Large intestine (tissue), 3 donors: ENCODE measurements around the gene CD2AP. TPM values are rescaled to one million over a fixed set of nuclear protein-coding genes. Genes with fewer than 3 reads are reported as not detected.
A peak's percentile ranks its signal among the peaks of the same experiment; 100 is the strongest.
"Not testable (repeated sequence)": the region's sequence is repeated elsewhere in the genome, so short reads cannot be mapped to it uniquely, and the experiment has no call there.

Experiments used
- DNase-seq, 2 donors: peaks; one replicate each; pipeline versions ENCODE4 v3.0.0 to v3.0.0-alpha.2; 2013
- H3K27ac ChIP-seq: one replicate; pipeline ENCODE4 v1.5.1; 2013; ENCODE audit warnings: low read length
- H3K27me3 ChIP-seq: 2 replicates; pipeline ENCODE4 v1.6.1; 2013; ENCODE audit warnings: low read length; ENCODE audit not compliant: control insufficient read depth, insufficient read depth
- H3K36me3 ChIP-seq: 2 replicates; pipeline ENCODE4 v1.6.1; 2013; ENCODE audit warnings: low read length; ENCODE audit not compliant: control insufficient read depth, insufficient read depth
- H3K4me1 ChIP-seq: one replicate; pipeline ENCODE4 v1.6.1; 2013; ENCODE audit warnings: low read length; ENCODE audit not compliant: control insufficient read depth, insufficient read depth
- H3K4me3 ChIP-seq: one replicate; pipeline ENCODE4 v1.5.1; 2013; ENCODE audit warnings: low read length
- H3K9me3 ChIP-seq: one replicate; pipeline ENCODE4 v1.6.1; 2013; ENCODE audit warnings: mild to moderate bottlenecking, low read depth, low read length, moderate library complexity; ENCODE audit not compliant: control insufficient read depth
- WGBS: methylation state at CpG from one replicate; pipeline ENCODE4 v1.1.5; 2013; ENCODE audit warnings: low lambda C conversion rate; ENCODE audit not compliant: insufficient coverage; 5-methylcytosine and 5-hydroxymethylcytosine counted together
- polyA plus RNA-seq: library from polyadenylated mRNA; unstranded; fragments of 120-200 nt; gene quantifications from one replicate; pipeline ENCODE4 v1.2.1, GENCODE V29; 2013

CD2AP gene
- polyA plus RNA-seq, 1 donor: 54.1 TPM

DNA sequence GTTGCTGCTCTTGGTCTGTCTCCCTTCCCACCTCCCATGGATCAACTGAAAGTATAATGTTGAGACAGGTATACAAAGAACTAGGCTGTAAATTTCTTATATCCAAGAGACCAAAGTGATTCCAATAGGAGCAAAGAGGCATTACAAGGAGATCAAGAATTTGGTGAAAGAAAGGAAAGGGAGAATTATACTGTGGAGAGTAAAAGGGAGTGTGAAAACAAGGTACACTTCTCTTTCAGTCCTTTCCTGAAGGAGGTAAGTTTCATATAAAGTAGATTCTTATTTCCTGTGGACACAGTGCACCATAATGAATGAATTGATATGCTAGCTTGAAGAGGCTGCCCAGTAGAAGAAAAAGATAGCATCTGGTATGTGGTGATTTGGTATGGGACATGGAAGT lies 49.7 kb downstream of the CD2AP start:
- Histone ChIP-seq H3K27me3 (no peaks in the 10 kb centered on the region), H3K36me3 (peaks cover 11% of the 10 kb centered on the region), H3K27ac (peak overlapping the region; percentile 8), H3K4me1 (peaks cover 10% of the 10 kb centered on the region), H3K4me3 (no peak overlapping the region), H3K9me3 (no peaks in the 10 kb centered on the region)
- no peak for DNase-seq

DNA sequence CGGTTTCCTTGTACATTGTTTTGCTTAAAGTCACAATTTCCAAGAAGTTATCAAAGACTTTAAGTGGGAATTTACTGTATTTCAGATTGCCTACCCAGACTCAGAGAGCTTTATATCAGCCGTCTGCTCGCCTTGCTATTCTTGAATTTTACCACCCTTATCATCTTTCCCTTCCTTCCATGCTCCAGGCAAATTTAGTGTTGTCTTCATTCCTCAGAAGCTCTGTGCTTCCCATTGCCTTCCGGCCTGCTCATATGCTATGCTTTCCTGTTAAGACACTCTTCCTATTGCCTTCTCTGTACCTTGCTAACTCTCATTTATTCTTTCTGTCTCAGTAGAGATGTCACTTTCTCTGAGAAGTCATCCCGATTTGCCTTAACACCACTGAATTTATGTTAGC lies 52.1 kb downstream of the CD2AP start:
- peaks cover 13% of the 10 kb centered on the region for H3K36me3 ChIP-seq
- no peak for DNase-seq

DNA sequence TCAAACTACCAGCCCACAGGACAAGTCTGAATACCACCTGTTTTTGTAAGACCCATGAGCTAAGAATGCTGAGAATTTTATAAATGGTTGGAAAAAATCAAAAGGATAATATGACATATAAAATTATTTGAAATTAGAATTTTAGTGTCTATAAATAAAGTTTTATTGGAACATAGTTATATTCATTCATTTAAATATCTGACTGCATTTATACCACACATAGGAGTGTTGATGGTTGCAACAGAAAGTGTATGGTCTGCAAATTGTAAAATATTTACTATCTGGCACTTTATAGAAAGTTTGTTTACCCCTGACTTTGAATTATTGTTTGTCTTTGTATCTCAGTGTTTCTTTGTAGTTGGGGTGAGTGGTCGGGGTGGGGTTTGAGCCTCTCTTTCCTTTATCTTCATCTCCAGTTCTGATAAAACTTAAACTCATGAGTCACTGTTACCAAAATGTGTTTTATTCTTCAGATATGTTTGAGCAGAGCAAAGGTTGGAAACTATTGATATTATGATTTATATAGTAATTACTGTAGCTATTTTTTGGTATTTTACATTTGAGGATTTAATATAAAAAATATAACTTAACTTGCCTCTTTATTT lies 55.5 kb downstream of the CD2AP start:
- no peak overlapping the region for H3K27ac ChIP-seq
- no peak overlapping the region for H3K4me3 ChIP-seq
- H3K9me3 ChIP-seq: no peaks in the 10 kb centered on the region
- no peaks in the 10 kb centered on the region for H3K27me3 ChIP-seq
- H3K4me1 ChIP-seq: no peaks in the 10 kb centered on the region
- no peak for DNase-seq
- WGBS: 0% methylated on average over 1 of the region's 1 CpG
- H3K36me3 ChIP-seq: peaks cover 13% of the 10 kb centered on the region

More for the DNA sequence above, 52.1 kb downstream of the CD2AP start:
- no peaks in the 10 kb centered on the region for H3K27me3 ChIP-seq
- no peaks in the 10 kb centered on the region for H3K9me3 ChIP-seq
- H3K4me3 ChIP-seq: no peak overlapping the region
- H3K27ac ChIP-seq: no peak overlapping the region
- peaks cover 10% of the 10 kb centered on the region for H3K4me1 ChIP-seq
- WGBS: 88% methylated on average over 3 of the region's 5 CpGs

DNA sequence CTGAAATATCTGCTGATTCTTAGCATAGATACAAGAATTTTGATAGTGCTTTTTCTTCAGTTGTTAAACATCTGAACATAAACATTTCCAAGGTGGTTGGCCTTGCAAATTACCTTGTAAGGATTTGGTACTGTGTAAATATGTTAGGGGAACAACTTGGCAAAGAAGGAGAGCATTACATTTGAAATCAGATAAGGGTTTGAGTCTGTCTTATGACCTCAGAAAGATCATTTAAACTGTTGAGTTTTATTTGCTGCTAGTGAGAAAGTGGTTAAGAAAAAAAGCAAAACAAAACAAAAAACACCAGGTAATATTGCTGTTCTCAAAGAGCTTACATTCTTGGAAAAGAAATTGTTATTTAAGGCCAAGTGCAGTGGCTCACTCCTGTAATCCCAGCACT lies 56.5 kb downstream of the CD2AP start:
- Histone ChIP-seq H3K27ac (no peak overlapping the region), H3K9me3 (no peaks in the 10 kb centered on the region), H3K27me3 (no peaks in the 10 kb centered on the region), H3K4me3 (no peak overlapping the region), H3K36me3 (peaks cover 16% of the 10 kb centered on the region), H3K4me1 (no peaks in the 10 kb centered on the region)
- no peak for DNase-seq

DNA sequence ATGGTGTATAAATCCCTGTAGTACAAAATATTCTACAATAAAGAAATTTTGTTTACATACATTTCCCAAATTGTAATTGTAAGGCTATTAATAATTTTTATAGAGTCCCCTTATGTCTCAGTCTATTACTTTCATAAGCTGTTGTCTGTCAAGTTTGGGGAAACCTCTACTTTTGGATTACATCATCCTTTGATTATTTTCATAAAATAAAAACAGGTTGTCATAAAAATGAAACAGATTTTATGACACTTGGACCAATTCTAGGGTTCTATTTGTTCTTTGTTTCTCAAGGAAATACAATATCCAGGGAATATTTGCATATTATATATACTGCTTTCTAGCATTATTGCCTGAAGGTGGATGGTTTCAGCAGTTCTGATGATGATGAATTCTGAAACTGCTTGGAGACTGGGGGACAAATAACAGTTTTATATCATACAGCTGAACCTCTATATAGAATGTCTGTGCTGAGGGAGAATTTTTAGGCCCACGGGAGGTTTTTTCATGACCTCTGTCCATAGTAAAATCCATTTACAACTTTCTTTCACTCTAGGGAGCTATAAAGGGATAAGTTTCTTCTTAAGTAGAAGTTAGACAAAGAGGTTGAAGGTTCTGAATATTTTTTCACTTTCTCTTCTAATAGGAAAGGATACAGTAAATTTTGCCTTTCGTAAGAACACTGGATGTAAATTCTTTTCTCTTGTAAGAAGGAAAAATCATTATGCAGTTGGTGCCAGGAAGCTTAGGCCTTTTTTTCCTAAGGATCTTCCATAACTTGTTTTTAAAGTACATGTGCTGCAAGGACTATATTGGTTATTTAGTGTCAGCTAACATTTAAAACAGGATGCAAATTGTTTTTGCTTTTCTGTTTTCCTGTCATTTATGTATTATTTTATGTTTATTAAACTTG lies 58.0 kb downstream of the CD2AP start:
- Histone ChIP-seq H3K36me3 (peaks cover 13% of the 10 kb centered on the region), H3K9me3 (no peaks in the 10 kb centered on the region), H3K4me3 (no peak overlapping the region), H3K27ac (peak overlapping the region; percentile 13), H3K4me1 (no peaks in the 10 kb centered on the region), H3K27me3 (no peaks in the 10 kb centered on the region)
- no peak for DNase-seq
- WGBS: 100% methylated on average over 1 of the region's 2 CpGs

DNA sequence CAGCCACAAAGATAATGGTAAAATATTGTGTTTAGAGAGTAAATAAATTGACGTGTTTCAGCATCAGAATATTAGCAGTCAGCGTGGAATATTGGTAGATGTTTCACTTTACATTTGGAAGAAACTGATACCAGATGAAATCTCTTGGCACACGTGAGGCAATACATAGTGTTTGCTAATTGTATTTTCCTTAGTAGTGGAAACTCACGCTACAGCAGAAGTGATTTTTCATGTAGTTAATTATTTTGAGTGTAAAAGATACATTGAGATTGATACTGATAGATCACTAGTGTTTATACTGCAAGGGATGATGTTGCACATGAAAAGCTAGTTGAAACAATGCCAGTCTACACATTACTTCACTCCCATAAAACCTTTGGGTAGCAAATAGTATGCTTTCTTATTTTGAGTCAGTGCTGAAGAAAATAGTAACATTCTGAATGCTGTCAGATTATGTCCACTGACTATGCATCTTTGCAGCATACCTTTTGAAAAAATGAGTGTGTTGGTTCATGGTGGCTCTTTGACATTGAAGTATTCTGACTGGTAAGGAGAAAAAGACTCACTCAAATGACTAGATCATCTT lies 59.3 kb downstream of the CD2AP start:
- no peak for DNase-seq
- Histone ChIP-seq H3K27ac (no peak overlapping the region), H3K27me3 (no peaks in the 10 kb centered on the region), H3K36me3 (peaks cover 13% of the 10 kb centered on the region), H3K4me1 (no peaks in the 10 kb centered on the region), H3K4me3 (no peak overlapping the region), H3K9me3 (no peaks in the 10 kb centered on the region)
- WGBS: 94% methylated on average over 3 of the region's 4 CpGs

DNA sequence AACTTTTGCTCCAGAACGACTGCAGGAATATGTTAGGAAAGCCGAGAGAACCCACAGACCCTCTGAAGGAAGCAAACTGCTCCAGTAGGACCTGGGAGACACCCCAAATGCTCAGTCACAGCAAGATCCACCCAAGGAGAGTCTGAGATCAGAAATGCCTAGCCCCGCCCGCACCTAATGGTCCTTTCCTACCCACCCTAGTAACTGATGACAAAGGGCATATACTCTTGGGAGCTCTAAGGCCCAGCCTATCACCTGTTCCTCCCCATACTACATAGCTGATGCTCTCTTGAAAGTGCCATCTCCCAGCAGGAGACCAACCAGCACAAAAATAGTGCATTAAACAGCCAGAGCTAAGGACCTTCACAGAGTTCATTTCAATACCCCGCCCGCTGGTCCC lies 67.6 kb downstream of the CD2AP start:
- Histone ChIP-seq H3K4me1 (no peaks in the 10 kb centered on the region), H3K9me3 (peaks cover 5% of the 10 kb centered on the region), H3K4me3 (no peak overlapping the region), H3K36me3 (peaks cover 27% of the 10 kb centered on the region), H3K27me3 (no peaks in the 10 kb centered on the region), H3K27ac (no peak overlapping the region)
- DNase-seq: no peak
- WGBS: no CpG with 5 or more reads among the region's 6 CpGs

DNA sequence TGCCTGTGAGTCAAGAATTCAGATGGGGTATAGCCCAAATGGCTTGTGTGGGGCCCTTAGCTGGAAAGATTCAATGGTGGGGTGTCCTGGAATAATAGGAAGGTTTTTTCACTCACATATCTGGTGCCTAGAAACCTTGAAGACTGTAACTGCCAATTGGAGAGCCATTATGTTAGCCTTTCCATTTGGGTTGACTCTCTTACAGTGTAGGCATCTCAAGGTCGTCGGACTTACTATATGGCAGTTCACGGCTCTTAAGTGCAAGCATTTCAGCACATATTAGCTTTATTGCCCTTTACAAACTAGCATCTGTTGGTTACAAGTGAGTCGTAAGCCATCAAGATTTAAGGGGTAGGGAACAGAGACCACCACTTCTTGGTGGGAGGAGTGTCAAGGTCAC lies 74.1 kb downstream of the CD2AP start:
- H3K36me3 ChIP-seq: peaks cover 9% of the 10 kb centered on the region
- WGBS: no CpG with 5 or more reads among the region's 4 CpGs
- peak in 1 of 2 donors; percentile 8 for DNase-seq
- no peak overlapping the region for H3K4me3 ChIP-seq
- no peaks in the 10 kb centered on the region for H3K27me3 ChIP-seq
- no peak overlapping the region for H3K27ac ChIP-seq
- H3K9me3 ChIP-seq: no peaks in the 10 kb centered on the region
- H3K4me1 ChIP-seq: no peaks in the 10 kb centered on the region

DNA sequence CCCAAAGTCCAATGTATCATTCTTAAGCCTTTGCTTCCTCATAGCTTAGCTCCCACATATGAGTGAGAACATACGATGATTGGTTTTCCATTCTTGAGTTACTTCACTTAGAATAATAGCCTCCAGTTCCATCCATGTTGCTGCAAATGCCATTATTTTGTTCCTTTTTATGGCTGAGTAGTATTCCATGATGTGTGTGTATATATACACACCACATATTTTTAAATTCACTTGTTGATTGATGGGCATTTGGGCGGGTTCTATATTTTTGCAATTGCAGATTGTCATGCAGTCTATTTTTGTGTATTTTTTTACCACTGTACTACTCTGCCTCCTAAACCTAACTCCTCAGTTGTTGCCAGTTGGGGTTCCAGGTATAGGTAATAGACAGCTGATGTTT lies 74.7 kb downstream of the CD2AP start:
- no peak for DNase-seq
- peaks cover 8% of the 10 kb centered on the region for H3K36me3 ChIP-seq
- H3K27me3 ChIP-seq: no peaks in the 10 kb centered on the region
- H3K9me3 ChIP-seq: no peaks in the 10 kb centered on the region
- no peak overlapping the region for H3K27ac ChIP-seq
- no peaks in the 10 kb centered on the region for H3K4me1 ChIP-seq
- H3K4me3 ChIP-seq: no peak overlapping the region
- no CpG with 5 or more reads among the region's 2 CpGs for WGBS

DNA sequence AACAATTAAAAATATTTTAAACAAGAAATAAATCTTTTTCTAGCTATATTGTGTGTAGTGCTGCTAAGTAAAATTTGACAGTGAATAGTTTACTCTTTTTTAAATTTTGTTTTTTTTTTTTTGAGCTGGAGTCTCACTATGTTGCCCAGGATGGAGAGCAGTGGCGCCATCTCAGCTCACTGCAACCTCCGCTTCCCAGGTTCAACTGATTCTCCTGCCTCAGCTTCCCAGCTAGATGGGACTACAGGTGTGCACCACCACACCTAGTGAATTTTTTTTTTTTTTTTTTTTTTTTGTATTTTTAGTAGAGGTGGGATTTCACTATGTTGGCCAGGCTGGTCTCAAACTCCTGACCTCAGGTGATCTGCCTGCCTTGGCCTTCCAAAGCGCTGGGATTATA lies 75.7 kb downstream of the CD2AP start:
- not testable (repeated sequence) for H3K4me3 ChIP-seq, H3K36me3 ChIP-seq, H3K4me1 ChIP-seq, H3K9me3 ChIP-seq, DNase-seq, H3K27me3 ChIP-seq, H3K27ac ChIP-seq
- WGBS: no CpG with 5 or more reads among the region's 3 CpGs
